Upper lobe of left lung (tissue), 4 donors: ENCODE data around the gene ZC3HAV1L.

ENCODE experiments used
- CTCF ChIP-seq, 6 experiments: fragments of 450-650 bp in 4 of 6; fragments of 200-600 bp in 2 of 6; sonication (generic) in 2 of 6; IDR thresholded peaks; one replicate each; pipeline ENCODE4 v1.5.1; 2016 to 2019; ENCODE audit warnings: antibody characterized with exemption in 6 of 6
- POLR2AphosphoS5 ChIP-seq, 2 donors: sonication (generic); formaldehyde crosslinking; IDR thresholded peaks; one replicate each; pipeline ENCODE4 v1.5.1; 2017; ENCODE audit warnings: antibody characterized with exemption in 2 of 2

DNA sequence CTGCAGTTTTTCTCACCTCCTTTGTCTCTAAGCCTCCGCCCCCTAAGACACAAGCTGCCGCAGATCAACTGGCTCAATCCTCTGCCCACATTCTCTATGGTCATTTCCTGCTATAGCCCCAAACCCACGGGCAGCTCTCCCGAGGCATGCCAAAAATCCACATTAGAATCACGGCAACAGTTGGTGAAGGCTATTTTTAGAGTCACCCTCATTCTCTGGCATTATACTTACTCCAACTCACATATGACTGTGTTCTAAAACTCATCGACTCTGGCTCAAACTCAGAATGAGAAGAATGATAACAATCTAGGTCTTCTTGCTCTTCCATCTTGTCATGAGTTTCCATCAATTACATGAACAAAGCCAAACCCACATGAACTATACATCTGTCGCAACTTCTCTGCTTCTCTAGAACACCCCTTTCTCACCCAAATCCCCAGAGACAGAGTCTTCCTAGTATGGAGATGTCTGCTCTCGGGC is 43.8 kb downstream of the ZC3HAV1L start:
- TF ChIP-seq POLR2AphosphoS5 (IDR thresholded peaks at IDR 0.05) (no peak), CTCF (IDR thresholded peaks at IDR 0.05) (no peak)
